GM12801 (cell line): Measurements from ENCODE around the gene TMEM200A.

Source experiments
- TF ChIP-seq, protein P1 (sequence below): IDR thresholded peaks from one replicate; pipeline ENCODE4 v1.5.1; 2011; ENCODE audit warnings: control low read depth; ENCODE audit not compliant: insufficient read length; ENCODE audit errors: extremely low read depth

TMEM200A gene

DNA sequence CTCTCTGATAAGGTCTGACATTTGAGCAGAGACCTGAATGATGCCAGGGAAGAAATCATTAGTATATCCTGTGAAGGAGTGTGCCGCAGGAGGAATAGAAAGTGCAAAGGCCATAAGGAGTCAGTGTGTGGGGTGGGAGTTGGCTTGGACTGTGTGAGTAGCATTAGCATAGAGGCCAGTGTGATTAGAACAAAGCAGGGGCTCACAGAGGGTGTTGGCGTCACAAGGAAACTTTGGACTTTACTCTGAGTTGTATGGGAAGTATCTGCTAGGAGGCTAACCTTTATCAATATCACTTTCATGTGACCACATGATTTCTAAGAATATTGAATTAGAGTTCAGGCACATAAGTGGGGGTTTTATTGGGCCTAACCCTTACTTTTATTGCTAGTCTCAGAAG is 12.1 kb downstream of the TMEM200A start:
- TF ChIP-seq, protein P1, sequence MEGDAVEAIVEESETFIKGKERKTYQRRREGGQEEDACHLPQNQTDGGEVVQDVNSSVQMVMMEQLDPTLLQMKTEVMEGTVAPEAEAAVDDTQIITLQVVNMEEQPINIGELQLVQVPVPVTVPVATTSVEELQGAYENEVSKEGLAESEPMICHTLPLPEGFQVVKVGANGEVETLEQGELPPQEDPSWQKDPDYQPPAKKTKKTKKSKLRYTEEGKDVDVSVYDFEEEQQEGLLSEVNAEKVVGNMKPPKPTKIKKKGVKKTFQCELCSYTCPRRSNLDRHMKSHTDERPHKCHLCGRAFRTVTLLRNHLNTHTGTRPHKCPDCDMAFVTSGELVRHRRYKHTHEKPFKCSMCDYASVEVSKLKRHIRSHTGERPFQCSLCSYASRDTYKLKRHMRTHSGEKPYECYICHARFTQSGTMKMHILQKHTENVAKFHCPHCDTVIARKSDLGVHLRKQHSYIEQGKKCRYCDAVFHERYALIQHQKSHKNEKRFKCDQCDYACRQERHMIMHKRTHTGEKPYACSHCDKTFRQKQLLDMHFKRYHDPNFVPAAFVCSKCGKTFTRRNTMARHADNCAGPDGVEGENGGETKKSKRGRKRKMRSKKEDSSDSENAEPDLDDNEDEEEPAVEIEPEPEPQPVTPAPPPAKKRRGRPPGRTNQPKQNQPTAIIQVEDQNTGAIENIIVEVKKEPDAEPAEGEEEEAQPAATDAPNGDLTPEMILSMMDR, result no peak

DNA sequence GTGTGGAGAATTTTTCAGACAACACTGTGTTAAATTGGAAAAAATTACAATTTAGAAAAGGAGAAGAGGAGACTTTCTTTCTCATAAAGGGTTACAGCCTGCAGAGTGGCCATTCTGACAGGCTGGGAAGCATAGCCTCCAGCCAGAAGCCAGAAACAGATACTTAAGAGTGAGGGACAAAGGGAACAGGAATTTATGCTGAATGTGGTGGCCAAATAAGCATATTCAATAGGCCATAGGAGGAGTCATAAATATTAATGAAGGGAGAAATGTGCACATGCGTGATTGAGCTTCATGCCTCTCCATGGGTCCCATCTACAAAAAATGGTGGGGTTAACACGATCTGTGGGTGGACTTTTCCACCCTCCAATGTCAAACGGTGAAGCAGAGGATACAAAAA is 13.4 kb downstream of the TMEM200A start:
- TF ChIP-seq, protein P1, result no peak

DNA sequence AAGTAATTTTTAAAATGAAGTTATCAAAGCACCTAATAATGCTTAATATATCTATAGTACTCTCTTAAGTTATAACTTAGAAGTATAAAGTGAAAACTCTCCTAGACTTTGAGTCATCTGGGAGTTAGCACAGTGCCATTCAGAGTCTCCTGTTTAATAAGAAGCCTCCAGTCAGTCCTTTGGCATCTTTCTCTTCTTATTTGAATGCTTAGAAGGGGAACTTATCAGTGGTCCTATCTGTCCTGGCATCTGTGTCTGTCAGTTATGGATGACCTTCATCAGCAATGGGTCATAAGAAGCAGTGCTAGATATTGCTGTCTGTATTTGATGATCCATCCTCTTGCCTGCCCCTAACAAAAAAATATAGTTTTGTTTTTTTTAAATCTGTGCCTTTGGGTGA is 15.2 kb downstream of the TMEM200A start:
- TF ChIP-seq, protein P1, result no peak

DNA sequence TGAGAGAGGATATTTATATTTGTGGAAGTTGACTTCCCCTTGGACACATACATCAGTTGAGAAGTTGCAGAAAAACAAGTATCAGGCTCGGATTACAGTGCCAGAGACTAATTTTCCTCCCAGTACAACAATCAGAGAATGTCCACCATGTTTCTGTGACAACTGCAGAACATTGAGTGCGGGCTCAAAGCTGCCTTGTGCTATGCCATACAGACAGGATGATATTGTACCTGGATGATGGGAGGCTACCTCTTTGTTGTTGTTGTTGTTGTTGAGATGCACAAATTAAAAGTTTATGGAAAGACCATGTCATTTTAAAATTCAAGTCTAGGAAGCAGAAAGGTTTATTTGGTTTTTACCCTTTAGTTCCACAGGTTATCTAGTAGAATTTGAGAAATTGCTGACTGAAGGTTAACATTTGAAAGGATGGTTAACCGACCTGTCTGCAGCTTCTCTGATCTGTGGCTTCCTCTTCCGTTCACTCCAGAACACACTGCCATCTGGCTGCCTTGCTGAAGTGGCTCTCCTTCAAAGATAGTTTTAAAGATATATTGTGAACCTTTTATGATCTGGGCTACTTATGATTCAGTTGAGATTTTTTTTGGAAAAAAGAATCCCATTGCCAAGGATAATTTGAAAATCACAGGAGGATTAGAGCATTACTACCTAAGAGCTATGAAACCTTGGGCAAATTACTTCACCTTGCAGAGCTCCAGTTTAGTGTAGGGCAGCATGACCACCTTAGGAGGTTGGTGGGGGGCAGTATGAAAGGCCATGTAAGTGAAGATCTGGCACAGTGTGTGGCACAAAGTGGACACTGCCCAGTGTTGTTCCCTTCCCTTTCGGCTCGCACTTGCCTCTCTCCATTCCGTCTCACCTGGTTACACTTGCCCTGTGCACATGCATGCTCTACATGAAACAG is 15.9 kb downstream of the TMEM200A start:
- TF ChIP-seq, protein P1, result no peak

DNA sequence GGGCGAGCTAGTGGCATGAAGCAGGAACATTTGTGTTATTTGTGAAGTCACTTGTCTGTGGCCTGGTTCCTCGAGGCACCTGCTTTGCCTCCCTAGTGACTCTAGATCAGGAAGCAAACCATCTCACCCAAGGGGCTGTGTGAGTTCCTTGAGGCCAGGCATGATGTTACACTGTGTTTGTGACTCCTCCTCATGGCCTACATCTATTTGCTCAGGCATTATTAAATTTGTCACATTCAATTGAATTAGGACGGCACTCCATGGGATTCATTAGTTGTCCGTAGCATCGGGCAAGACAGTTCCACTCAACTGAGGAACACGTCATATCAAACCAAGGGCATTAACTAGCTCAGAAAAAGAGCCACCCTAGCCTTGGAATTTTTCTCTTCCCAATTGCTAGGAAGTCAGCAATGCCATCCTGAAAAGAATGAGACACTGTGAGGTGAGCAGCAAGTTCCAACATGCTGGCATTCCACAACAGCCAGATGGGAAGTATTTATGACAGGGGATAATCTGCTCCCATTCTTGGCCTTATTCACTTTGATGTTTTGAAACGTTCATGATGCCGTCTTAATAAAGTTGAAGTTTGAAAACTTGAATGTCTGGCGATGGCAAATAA is 17.2 kb downstream of the TMEM200A start:
- TF ChIP-seq, protein P1, result no peak

DNA sequence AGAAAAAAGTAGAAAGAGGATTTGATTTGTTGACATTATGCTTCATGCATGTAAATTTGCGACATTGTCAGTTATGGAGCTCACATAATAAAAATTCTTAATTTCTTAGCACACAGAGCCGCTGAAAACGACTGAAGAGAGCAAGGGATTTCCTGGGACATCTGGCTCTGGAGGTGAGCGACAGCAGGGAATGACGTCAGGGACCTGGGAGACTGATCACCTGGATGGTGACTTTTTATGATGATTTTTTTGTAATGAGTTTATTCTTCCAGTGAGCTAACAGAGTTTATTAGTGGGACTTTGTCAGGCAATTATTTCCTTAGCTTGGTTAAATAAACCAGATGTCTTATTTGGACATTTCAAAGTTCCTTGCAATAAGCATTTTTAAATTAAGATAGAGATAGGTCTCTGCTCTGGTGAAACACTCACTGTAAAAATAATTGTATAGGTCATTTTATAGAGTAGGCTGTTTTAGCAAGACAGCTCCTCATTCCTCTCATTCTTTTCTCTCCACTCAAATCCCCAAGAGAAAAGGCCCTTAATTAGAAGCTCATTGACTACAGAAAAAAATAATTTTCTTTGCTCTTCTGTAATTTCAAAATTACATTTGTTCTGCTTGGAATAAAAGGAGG is 19.4 kb downstream of the TMEM200A start:
- TF ChIP-seq, protein P1, result no peak

DNA sequence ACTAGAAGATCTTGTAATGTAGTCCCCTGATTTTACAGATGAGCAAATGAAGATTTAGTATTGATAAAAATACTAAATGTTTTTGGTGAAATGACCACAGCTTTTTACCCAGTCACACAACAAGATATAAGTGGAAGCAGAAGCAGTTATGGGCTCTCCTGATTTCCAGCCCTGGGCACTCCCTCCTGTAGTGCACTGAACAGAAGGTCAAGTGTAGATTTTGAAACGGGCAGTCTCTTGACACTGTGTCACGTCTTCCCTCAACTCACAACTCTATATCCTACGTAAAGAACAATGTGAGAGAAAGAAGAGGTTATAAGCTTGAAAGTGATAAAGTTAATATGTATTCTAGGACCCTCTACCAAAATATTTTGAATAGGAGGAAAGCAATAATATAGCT is 23.3 kb downstream of the TMEM200A start:
- TF ChIP-seq, protein P1, result no peak
